Activated CD8-positive, alpha-beta memory T cell treated with anti-CD3 and anti-CD28 coated beads, Interleukin-2, amount 50 U/mL, for 1 hour (primary cell): ENCODE results near the gene TAF3.
"Not testable (repeated sequence)": the region's sequence is repeated elsewhere in the genome, so short reads cannot be mapped to it uniquely, and the experiment has no call there.

ENCODE experiments used
- DNase-seq: peaks from one replicate; pipeline ENCODE4 v3.0.0-alpha.2; 2020; ENCODE audit errors: extremely low read depth

TAF3 gene

DNA sequence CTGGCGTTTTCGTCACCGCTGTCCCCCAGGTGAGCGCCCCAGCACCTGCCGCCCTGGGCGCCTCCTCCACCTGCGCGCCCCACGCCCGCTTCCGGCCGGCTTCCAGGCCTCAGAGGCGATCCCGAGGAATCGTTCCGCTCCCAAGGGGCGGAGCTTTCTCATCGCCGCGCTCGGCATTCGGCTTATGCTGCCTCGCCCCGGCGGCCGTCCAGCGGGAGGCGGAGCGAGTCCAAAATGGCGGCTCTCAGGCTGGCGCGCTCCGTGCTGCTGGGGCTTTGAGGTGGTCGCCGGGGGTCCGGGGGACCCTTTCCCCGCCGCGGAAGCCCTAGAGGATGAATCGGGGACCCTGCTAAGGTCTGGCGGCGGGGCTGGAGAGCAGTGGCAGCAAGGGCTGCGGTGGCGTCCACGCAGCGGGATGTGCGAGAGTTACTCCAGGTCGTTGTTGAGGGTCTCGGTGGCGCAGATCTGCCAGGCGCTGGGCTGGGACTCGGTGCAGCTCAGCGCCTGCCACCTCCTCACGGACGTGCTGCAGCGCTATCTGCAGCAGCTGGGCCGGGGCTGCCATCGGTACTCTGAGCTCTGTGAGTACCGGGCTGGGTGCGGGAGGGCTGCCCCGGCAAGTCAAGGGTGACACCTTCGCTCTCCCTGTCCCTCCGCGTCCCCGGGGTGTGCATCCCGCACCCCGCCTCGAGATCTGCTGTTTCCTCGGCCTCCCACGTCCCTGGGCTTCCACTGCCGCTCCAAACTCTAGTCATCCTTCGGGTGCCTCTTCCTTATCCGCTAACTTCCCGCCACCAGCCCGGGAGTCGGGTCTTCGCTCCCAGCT, at the start of gene TAF3:
TSS of gene TAF3 (plus strand) at position 211 of the 826 bp plus-strand sequence. CDS start at position 416, 205 bp downstream.
- DNase-seq: peak; percentile 72

GRCh38 chr10:7773845-7774801, 44.2 kb upstream of the TAF3 start:
- no peak for DNase-seq

GRCh38 chr10:7776777-7777176, 41.5 kb upstream of the TAF3 start:
- DNase-seq: no peak

- not testable (repeated sequence) for DNase-seq
These were observed 36.1 kb upstream of the TAF3 start for GRCh38 chr10:7782194-7782593.

DNA sequence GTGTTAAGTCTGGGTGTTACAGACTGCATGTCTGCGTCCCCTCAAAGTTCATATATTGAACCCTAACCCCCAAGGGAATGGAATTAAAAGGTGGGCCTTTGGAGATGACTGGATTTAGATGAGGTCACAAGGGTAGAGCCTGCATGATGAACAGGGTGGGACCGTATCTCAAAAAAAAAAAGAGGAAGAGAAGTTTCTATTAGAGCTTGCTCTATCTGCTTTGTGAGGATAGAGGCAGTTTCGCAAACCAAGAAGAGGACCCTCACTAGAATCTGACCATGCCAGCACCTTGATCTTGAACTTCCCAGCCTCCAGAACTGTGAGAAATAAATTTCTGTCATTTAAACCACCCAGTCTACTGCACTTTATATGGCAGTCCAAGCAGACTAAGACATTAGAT, 31.9 kb upstream of the TAF3 start:
- DNase-seq: no peak

DNA sequence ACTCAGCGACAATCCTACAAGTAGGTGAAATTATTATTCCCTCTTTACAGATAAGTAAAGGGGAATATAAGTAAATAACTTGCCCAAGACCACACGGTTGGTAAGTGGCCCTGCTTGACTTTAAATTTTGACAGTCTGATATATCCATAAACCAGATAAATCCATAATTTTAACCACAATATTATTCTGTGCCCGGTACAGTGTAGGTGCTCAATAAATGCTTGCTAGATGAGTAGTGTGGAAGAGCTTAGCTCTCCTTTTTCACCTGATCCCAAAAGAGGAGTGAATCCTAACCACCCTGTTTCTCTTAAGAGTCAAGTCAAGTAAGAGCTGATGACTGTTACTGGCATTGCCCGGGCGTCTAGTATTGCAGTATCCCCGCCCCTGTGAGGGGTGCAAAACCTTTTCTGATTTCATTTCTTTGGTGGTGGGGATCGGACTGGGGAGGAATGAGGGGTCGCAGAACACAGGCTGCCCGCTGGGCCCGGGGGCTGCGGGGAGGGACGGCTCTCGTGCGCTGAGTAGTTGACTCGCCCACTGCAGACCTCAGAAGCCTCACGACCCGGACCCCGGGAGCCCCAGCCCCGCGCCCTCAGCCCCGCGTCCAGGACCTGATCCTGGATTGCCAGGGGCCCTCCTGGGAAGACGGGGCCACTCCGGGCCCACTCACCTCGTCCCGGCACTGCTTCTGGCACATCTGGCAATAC, 31.0 kb upstream of the TAF3 start:
- no peak for DNase-seq

DNA sequence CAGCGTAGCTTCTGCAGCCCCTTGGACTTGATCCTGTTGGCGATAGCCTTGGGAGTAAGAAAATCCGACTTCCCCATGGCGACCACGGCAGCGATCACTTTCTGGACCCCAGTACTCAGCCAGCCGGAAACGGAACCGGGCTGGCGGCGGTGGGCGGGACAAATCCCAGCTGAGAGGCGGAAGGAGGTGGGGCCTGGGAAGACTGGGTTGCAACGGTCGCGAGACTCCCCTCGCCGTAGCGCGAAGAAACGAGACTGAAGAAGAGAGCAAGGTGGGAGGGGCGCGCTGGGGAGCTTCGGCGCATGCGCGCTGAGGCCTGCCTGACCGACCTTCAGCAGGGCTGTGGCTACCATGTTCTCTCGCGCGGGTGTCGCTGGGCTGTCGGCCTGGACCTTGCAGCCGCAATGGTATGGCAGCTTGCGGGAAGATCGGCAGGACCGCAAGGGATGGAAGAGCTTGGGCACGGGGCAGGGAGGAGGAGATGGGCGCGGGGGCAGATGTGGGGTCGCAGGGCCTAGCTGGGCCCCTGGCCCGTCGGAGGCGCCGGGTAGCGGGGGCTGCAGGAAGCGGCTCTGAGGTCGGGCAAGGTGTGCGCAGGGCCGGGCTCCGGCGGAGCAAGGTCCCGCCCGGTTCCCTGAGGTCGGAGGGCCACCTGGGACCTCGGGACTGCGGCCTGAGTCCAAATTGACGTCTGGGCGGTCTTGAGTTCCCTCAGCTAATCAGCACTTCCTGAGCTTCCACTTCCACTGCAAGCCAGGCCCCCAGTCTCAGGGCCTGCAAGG, 30.3 kb upstream of the TAF3 start, which contains the start of the genes ATP5F1C and KIN:
TSS of gene ATP5F1C (plus strand) at position 321 of the 782 bp plus-strand sequence. CDS start at position 352, 31 bp downstream.
TSS of gene KIN (minus strand) at position 137 of the 782 bp plus-strand sequence. CDS start at position 77, 60 bp downstream.
- DNase-seq: peak; percentile 93

DNA sequence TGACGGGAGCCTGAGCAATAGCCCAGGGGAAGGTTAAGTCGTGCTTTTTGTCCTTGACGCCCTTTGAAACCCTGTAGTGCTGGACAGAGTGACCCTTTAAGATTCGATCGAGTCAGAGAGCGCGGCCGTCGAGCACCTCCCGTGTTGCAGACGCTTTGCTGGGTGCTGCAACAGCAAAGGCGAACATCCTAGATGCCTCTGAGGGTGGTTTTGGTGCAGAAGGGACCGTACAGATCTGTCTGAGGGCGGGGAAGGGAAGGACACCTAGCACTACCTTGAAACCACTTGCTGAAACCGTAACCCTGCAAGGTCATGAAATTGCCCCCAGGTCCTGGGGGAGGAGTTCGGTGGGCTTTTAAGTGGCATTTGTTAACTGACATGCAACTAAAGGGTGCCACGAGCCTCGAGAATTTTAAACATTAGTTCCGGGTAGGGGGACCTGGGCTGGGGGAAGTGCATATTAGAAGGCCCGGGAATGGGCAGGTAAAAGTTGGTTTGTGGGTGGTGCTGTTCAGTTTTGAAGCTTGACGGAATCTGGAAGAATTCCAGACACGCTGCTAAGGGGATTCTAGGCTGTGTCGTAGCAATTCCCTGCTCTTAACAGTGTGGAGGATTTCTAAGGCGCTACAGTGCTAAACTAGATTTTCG, 29.5 kb upstream of the TAF3 start:
- DNase-seq: no peak

- DNase-seq: no peak
These were observed 28.9 kb upstream of the TAF3 start for GRCh38 chr10:7789390-7789789.

- DNase-seq: no peak
These were observed 25.8 kb upstream of the TAF3 start for GRCh38 chr10:7792541-7792940.

DNA sequence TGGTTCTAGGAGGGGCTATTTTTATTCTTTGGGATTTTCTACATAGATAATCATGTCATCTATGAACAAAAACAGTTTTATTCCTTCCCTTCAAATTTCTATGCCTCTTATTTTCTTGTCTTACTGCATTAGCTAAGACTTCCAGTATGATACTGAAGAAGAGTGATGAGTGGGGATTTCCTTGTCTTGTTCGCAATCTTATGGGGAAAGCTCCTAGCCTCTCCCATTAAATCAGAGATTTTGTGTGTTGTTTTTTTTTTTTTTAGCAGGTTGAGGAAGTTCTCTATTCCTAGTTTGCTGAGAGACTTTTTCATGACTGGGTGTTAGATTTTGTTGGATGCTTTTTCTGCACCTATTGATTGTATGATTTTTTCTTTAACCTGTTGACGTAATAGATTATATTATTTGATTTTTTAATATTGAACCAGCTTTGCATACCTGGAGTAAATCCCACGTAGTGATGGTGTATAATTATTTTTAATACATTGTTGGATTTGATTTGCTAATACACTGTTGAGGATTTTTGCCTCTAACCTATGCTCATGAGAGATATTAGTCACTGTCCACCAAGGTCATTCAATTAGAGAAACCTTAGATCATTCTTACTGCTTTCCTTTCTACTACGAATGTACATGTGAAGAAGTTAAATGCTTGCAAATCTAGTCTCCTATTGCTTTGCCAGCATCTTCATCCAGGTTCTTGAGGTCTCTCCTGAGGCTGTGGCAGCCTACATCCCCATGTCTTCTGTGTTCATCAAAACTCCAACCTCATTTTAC, 23.9 kb upstream of the TAF3 start:
- DNase-seq: no peak

- DNase-seq: no peak
These were observed 22.7 kb upstream of the TAF3 start for GRCh38 chr10:7795605-7796004.

- no peak for DNase-seq
These were observed 20.7 kb upstream of the TAF3 start for GRCh38 chr10:7797582-7797981.

DNA sequence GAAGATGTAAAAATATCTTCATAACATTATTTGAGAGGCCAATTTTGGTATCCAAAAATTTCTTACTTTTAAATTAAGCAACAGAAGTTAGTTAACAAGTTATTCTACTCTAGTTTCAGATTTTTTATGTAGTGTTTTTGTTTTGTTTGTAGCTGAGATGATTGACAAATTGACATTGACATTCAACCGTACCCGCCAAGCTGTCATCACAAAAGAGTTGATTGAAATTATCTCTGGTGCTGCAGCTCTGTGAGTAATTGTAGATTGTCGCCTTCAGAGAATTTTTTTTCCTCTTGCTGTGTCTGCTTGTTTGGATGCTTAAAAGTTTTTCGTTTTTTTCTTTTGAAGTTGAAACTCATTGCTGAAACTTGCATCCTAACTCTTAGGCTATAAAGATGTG, 15.7 kb upstream of the TAF3 start:
- no peak for DNase-seq

DNA sequence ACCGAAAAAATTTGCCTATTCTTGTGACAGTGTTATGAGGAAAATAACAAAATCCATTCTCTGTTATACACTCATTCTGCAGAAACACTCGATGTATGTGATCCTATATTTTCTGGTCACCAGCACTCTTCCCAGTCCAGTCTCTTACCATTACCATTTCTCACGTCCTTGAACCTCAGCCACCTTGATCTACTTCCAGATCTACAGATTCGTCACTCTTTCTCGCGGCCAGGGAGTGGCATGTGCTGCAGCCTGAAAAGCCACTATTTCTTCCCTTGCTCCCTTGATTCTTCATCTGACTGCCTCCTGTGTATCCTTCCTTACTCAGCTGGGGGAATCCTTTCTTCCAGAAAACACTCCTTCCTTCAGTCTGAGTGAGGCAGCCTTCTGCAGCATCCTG, 14.1 kb upstream of the TAF3 start:
- no peak for DNase-seq

DNA sequence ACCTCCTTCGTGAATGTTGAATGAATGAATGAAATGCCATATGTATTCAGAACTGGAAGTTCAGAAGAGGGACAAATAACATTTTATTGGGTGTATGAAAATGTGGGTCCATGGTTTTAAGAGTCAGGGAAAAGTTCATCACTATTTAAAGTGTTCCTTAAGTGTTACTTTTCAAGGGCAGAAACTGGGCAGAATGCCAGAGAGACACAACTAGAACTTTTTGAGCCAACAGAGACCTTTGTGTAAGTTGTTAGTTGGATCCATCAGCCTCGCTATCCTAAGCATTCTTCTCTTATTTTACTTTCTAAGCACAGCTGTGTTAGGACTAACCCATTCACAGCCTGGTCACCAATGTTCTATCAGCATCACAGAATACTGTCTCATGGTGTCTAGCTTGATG, 13.6 kb upstream of the TAF3 start:
- DNase-seq: no peak

GRCh38 chr10:7808686-7809267, 9.5 kb upstream of the TAF3 start:
- DNase-seq: no peak

GRCh38 chr10:7810443-7810842, 7.9 kb upstream of the TAF3 start:
- DNase-seq: no peak

GRCh38 chr10:7811000-7811399, 7.3 kb upstream of the TAF3 start:
- DNase-seq: no peak
